NCI-H128 (cell line): ENCODE results near the gene KCNH8.
"Not testable (repeated sequence)": the region's sequence is repeated elsewhere in the genome, so short reads cannot be mapped to it uniquely, and the experiment has no call there.

Experiments
- DNase-seq: peaks from one replicate; lab custom pipeline; 2025; ENCODE audit not compliant: unreplicated experiment; lab: John Stamatoyannopoulos, UW

The KCNH8 gene

GRCh38 chr3:19171794-19172193, 23.5 kb downstream of the KCNH8 start:
- DNase-seq = no peak

GRCh38 chr3:19173945-19174344, 25.6 kb downstream of the KCNH8 start:
- no peak for DNase-seq

- no peak for DNase-seq
Observed at GRCh38 chr3:19183584-19183983, 35.3 kb downstream of the KCNH8 start.

- DNase-seq = no peak
Observed at GRCh38 chr3:19190126-19190525, 41.8 kb downstream of the KCNH8 start.

- no peak for DNase-seq
Observed at GRCh38 chr3:19190602-19191001, 42.3 kb downstream of the KCNH8 start.

GRCh38 chr3:19199131-19199530, 50.8 kb downstream of the KCNH8 start:
- no peak for DNase-seq

- DNase-seq = no peak
Observed at GRCh38 chr3:19202303-19202702, 54.0 kb downstream of the KCNH8 start.

GRCh38 chr3:19202754-19203153, 54.4 kb downstream of the KCNH8 start:
- DNase-seq = no peak

GRCh38 chr3:19206540-19206939, 58.2 kb downstream of the KCNH8 start:
- no peak for DNase-seq

- no peak for DNase-seq
Observed at GRCh38 chr3:19213603-19214220, 65.4 kb downstream of the KCNH8 start.

- no peak for DNase-seq
Observed at GRCh38 chr3:19215427-19215826, 67.1 kb downstream of the KCNH8 start.

- no peak for DNase-seq
Observed at GRCh38 chr3:19216669-19217337, 68.5 kb downstream of the KCNH8 start.

GRCh38 chr3:19220311-19220710, 72.0 kb downstream of the KCNH8 start:
- no peak for DNase-seq

GRCh38 chr3:19221081-19221480, 72.8 kb downstream of the KCNH8 start:
- no peak for DNase-seq

GRCh38 chr3:19226479-19226878, 78.2 kb downstream of the KCNH8 start:
- no peak for DNase-seq

GRCh38 chr3:19228167-19228566, 79.9 kb downstream of the KCNH8 start:
- DNase-seq = no peak

GRCh38 chr3:19229086-19229485, 80.8 kb downstream of the KCNH8 start:
- no peak for DNase-seq

- not testable (repeated sequence) for DNase-seq
Observed at GRCh38 chr3:19229881-19230280, 81.6 kb downstream of the KCNH8 start.

- no peak for DNase-seq
Observed at GRCh38 chr3:19231792-19232461, 83.6 kb downstream of the KCNH8 start.

GRCh38 chr3:19232566-19232965, 84.3 kb downstream of the KCNH8 start:
- no peak for DNase-seq

GRCh38 chr3:19233882-19234784, 85.8 kb downstream of the KCNH8 start:
- DNase-seq = not testable (repeated sequence)
